A549 (cell line): ENCODE data around the gene TBATA.

Experiments
- CBX2 ChIP-seq: fragments of 200-600 bp; sonication (generic); IDR thresholded peaks from 2 replicates; pipeline ENCODE4 v1.6.1; 2016; ENCODE audit warnings: low read depth, mild to moderate bottlenecking, borderline replicate concordance
- EHF ChIP-seq: fragments of 250-450 bp; sonication (Bioruptor Pico); IDR thresholded peaks from 2 replicates; pipeline ENCODE4 v1.5.0; 2020; ENCODE audit warnings: mild to moderate bottlenecking
- EP300 ChIP-seq, 2 experiments: fragments of >200 bp; sonication (Bioruptor Twin); formaldehyde crosslinking; IDR thresholded peaks; 2 replicates in 1 of 2; 3 replicates in 1 of 2; pipeline ENCODE4 v1.6.1; 2016 to 2017
- JUN ChIP-seq, 2 experiments: fragments of >200 bp; sonication (Bioruptor Twin); formaldehyde crosslinking; IDR thresholded peaks; 2 replicates in 1 of 2; 3 replicates in 1 of 2; pipeline ENCODE4 v1.6.1; 2016 to 2017
- MAFK ChIP-seq: fragments of 450-650 bp; IDR thresholded peaks from 2 replicates; pipeline ENCODE4 v1.6.1; 2014; ENCODE audit not compliant: partially characterized antibody
- MAZ ChIP-seq: fragments of 150-350 bp; IDR thresholded peaks from 2 replicates; pipeline ENCODE4 v1.6.1; 2014; ENCODE audit warnings: antibody characterized with exemption, low read depth, low read length, borderline replicate concordance
- MYC ChIP-seq: IDR thresholded peaks from 2 replicates; pipeline ENCODE4 v1.6.1; 2012; ENCODE audit warnings: mild to moderate bottlenecking, inconsistent platforms, low read length, improper control_type of control experiment, borderline replicate concordance
- NFE2L2 ChIP-seq: fragments of 150-350 bp; conservative IDR thresholded peaks from 2 replicates; pipeline ENCODE4 v1.6.1; 2014; ENCODE audit warnings: low read length
- POLR2A ChIP-seq: IDR thresholded peaks from 2 replicates; pipeline ENCODE4 v1.6.1; 2012; ENCODE audit warnings: mild to moderate bottlenecking, low read length
- ZFP36 ChIP-seq: fragments of 450-650 bp; IDR thresholded peaks from 2 replicates; pipeline ENCODE4 v1.6.1; 2014; ENCODE audit warnings: borderline replicate concordance; ENCODE audit not compliant: partially characterized antibody
- TF ChIP-seq, protein P1 (sequence below): fragments of >200 bp; sonication (Bioruptor Twin); formaldehyde crosslinking; IDR thresholded peaks from 3 replicates; pipeline ENCODE4 v1.5.1; 2016
- TF ChIP-seq, protein P2 (sequence below): IDR thresholded peaks from 2 replicates; pipeline ENCODE4 v1.6.1; 2012

DNA sequence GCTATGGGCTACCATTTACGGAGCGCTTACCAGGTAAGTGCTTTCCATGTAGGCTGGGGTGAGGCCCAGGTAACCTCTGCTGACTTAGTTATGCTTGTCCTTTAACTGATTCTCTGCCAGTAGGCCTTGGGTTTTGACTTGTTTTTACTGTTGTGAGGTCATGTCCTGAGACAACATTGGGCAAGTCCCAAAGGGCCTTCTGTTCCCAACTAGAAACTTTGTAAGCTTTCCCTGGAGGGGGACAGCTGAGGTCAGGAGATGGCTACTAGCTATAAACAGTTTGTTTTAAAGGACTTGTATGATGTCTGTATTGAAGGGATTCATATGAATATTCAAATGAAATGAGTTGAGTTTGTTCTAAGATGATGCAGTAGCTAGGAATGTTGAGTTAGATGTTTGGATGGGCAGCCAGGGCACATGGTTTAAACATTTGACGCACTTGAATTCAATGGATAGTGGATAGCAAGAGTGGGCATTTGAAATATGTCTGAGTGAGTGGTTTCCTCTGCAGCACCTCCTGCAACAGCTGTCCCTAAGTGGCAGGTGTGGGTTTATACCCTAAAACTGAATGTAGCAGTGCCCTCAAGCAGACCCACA is 20.5 kb upstream of the TBATA start:
- TF ChIP-seq, protein P1, sequence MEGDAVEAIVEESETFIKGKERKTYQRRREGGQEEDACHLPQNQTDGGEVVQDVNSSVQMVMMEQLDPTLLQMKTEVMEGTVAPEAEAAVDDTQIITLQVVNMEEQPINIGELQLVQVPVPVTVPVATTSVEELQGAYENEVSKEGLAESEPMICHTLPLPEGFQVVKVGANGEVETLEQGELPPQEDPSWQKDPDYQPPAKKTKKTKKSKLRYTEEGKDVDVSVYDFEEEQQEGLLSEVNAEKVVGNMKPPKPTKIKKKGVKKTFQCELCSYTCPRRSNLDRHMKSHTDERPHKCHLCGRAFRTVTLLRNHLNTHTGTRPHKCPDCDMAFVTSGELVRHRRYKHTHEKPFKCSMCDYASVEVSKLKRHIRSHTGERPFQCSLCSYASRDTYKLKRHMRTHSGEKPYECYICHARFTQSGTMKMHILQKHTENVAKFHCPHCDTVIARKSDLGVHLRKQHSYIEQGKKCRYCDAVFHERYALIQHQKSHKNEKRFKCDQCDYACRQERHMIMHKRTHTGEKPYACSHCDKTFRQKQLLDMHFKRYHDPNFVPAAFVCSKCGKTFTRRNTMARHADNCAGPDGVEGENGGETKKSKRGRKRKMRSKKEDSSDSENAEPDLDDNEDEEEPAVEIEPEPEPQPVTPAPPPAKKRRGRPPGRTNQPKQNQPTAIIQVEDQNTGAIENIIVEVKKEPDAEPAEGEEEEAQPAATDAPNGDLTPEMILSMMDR = no peak
- TF ChIP-seq EP300 (IDR thresholded peaks at IDR 0.05) (no peak), ZFP36 (no peak), CBX2 (no peak), POLR2A (no peak), MYC (no peak), EHF (no peak), NFE2L2 (no peak), MAFK (no peak), JUN (IDR thresholded peaks at IDR 0.05) (no peak), MAZ (no peak)
- TF ChIP-seq, protein P2, sequence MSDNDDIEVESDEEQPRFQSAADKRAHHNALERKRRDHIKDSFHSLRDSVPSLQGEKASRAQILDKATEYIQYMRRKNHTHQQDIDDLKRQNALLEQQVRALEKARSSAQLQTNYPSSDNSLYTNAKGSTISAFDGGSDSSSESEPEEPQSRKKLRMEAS = no peak
